ENCODE results near the gene MSMB.

The MSMB gene

DNA sequence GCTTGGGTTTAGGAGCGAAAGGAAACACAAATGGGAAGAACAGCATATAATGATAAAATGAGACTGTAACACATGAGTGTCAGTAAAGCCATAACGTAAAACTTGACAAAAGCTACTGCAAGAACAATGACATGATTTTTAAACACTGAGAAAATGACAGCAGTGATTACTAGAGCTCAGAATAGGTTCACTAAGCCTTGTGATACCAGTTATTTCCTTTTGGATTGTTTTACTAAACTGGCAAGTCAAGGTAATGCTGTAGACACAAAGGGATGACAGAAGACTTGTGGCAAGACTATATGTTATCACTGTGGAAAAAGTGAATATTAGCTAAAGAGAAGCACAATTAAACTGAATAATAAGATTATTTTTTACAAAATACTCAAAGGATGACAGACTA lies 28.3 kb downstream of the MSMB start:
- TF ChIP-seq, protein P1, sequence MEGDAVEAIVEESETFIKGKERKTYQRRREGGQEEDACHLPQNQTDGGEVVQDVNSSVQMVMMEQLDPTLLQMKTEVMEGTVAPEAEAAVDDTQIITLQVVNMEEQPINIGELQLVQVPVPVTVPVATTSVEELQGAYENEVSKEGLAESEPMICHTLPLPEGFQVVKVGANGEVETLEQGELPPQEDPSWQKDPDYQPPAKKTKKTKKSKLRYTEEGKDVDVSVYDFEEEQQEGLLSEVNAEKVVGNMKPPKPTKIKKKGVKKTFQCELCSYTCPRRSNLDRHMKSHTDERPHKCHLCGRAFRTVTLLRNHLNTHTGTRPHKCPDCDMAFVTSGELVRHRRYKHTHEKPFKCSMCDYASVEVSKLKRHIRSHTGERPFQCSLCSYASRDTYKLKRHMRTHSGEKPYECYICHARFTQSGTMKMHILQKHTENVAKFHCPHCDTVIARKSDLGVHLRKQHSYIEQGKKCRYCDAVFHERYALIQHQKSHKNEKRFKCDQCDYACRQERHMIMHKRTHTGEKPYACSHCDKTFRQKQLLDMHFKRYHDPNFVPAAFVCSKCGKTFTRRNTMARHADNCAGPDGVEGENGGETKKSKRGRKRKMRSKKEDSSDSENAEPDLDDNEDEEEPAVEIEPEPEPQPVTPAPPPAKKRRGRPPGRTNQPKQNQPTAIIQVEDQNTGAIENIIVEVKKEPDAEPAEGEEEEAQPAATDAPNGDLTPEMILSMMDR (IDR thresholded peaks at IDR 0.05; ENCODE audit: low read length, missing control alignments), result no peak
- no peak for DNase-seq (ENCODE audit: low read depth)

DNA sequence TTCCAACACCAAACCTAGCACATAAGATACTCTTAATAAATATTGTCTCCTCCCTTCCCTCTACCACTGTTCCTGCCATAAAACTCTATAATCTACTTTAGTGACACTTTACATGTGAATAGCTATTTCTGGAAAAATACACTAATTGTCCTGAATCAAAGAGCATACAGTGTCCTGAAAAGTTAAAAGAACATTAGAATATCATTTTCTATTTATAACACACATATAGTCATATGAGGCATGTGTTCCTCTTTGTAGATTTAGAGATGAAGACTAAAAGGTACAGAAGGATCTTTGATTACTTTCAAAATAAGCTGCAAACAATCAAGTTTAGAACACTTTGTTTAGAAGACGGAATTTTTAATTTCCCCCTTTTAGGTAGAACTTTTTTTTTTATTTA lies 29.3 kb downstream of the MSMB start:
- DNase-seq (ENCODE audit: low read depth), result no peak
- TF ChIP-seq, protein P1 (IDR thresholded peaks at IDR 0.05; ENCODE audit: low read length, missing control alignments), result no peak
- H3K4me3 ChIP-seq (replicated peaks; ENCODE audit: low read depth, low read length), result no peak overlapping the region

More for the DNA sequence above, 28.3 kb downstream of the MSMB start:
- no peak overlapping the region for H3K4me3 ChIP-seq (replicated peaks; ENCODE audit: low read depth, low read length)

DNA sequence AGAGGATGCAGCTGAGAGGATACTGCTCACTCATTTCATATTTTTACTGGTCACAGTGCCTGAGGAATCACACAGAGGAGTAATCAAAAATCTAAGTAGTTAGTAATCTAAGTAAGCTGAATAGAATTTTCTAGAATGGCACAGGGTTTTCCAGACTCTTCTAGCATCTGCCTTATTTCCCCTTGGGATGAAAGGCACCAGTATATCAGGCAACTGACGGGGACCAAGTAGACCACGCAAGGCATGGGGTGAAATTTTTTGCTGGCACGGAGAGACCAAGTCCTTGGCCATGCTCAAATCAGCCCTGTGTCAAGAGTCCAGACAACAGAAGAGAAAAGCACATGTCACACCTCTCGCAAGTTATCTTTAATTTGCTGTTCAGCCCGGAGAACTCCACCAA lies 29.9 kb downstream of the MSMB start:
- DNase-seq (ENCODE audit: low read depth), result no peak
- no peak overlapping the region for H3K4me3 ChIP-seq (replicated peaks; ENCODE audit: low read depth, low read length)
- TF ChIP-seq, protein P1 (IDR thresholded peaks at IDR 0.05; ENCODE audit: low read length, missing control alignments), result no peak

DNA sequence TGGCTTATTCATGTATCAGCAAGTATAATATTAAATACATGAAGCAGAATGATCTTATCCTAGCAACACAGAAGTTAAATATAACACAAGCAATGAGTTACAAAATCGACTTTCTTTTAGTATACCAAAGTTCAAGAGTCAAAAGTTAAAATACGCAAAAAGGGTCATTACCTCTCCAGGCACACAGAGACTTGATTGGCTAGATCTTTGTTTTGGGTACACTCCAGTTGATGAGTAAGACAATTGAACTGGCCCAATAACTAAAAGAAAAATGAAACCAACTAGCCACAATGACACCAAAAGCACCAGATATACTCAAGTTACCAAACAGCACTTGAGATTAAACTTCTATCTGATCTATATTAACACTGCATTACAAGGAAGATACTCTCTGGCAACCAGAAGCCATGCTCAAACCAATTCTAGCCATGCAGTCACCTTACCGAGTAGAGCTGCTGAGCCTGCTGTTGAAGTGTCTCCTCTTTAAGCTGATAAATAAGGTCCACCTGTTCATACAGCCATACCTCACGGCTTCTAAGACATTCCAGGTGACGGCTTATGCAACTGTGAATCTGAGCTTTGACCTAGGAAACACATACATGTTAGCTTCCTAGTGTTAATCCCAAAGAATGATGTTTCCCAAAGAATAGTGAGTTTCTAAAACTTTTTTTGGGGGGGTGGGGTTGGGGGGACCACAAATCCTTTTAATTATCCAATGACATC lies 31.2 kb downstream of the MSMB start:
- TF ChIP-seq, protein P1 (IDR thresholded peaks at IDR 0.05; ENCODE audit: low read length, missing control alignments), result no peak
- no peak for DNase-seq (ENCODE audit: low read depth)
- no peak overlapping the region for H3K4me3 ChIP-seq (replicated peaks; ENCODE audit: low read depth, low read length)

DNA sequence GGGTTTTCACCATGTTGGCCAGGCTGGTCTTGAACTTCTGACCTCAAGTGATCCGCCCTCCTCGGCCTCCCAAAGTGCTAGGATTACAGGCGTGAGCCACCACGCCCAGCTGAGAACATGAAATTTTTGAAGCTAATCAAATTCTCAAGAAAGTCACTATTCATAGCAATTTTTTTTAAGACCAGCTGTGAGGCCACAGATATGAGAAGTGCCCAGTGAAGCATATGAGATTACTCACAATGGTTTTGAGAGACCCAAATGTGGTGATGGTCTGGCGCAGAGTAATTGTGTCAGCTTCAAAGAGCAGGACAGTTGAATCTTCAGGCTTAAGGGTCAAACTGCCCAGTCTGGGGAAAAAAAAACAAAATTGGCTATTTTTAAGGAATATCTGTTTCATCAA lies 31.9 kb downstream of the MSMB start:
- no peak overlapping the region for H3K4me3 ChIP-seq (replicated peaks; ENCODE audit: low read depth, low read length)
- TF ChIP-seq, protein P1 (IDR thresholded peaks at IDR 0.05; ENCODE audit: low read length, missing control alignments), result no peak
- DNase-seq (ENCODE audit: low read depth), result no peak

DNA sequence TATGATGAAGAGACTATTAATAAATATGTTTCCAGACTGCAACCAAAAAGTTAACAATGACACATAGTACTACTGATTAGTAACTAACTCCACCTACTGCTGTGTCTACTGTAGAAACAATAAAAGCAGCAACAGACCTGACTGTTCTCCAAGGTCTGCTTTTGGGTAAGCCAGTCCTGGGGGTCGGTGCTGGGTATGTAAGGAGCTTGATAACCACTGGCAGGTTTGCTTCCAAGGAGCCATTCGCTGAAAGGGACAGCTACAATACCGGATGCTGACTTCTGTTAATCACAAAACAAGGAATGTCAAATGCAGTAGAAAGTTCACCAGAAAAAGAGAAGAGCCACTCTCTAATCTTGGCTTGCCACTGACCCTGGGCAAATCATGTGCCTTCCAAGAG lies 33.3 kb downstream of the MSMB start:
- TF ChIP-seq, protein P1 (IDR thresholded peaks at IDR 0.05; ENCODE audit: low read length, missing control alignments), result no peak
- DNase-seq (ENCODE audit: low read depth), result no peak

DNA sequence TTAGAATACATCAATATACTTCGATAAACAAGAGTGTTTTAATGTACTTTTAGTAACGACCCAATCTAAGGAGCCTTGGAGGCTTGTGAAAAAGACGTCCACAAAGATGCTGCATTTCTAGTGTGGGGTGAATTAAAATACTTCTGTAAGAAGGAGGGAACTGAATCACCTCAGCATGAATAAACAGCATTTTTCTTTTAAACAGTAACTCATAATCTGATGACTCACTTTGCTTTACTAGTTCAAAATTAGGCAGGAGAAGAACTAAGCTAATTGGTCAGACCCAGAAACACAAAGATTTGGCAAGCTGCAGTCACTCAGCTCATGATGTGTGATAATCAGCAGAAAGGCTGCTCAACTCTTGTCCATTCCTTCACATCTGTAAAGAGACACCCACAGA lies 39.9 kb downstream of the MSMB start:
- TF ChIP-seq, protein P1 (IDR thresholded peaks at IDR 0.05; ENCODE audit: low read length, missing control alignments), result no peak
- no peak overlapping the region for H3K4me3 ChIP-seq (replicated peaks; ENCODE audit: low read depth, low read length)
- peak; percentile 49 for DNase-seq (ENCODE audit: low read depth)

More for the DNA sequence above, 33.3 kb downstream of the MSMB start:
- no peak overlapping the region for H3K4me3 ChIP-seq (replicated peaks; ENCODE audit: low read depth, low read length)

All from fibroblast of pulmonary artery (primary cell).